ENCODE results near the gene BCAS3. TPM values are rescaled to one million over a fixed set of nuclear protein-coding genes. Genes with fewer than 3 reads are reported as not detected.

BCAS3 gene
- polyA plus RNA-seq, 3 donors = 10.3 to 19.1 (median 14.7) TPM

GRCh38 chr17:61331178-61331577 is 653.5 kb downstream of the BCAS3 start:
- WGBS (ENCODE audit: insufficient coverage) = 100% methylated on average over 1 of the region's 2 CpGs
- Histone ChIP-seq H3K27ac (ENCODE audit: low read depth in 1 of 2, low read length in 2 of 2) (no peak overlapping the region), H4K20me1 (ENCODE audit: insufficient read depth, low read length) (no peaks in the 10 kb centered on the region), H3K4me3 (replicated peaks in 1 of 3; ENCODE audit: low read depth in 2 of 3, low read length in 3 of 3) (no peak overlapping the region), H3K4me2 (replicated peaks; ENCODE audit: extremely low read depth, low read length, poor library complexity, severe bottlenecking) (no peak overlapping the region), H3K9me3 (replicated peaks in 1 of 2; ENCODE audit: control insufficient read depth in 1 of 2, insufficient read depth in 1 of 2, low read length in 2 of 2) (no peaks in the 10 kb centered on the region), H3K9ac (ENCODE audit: insufficient read depth, low read length, poor library complexity, severe bottlenecking) (no peak overlapping the region), H2AFZ (ENCODE audit: insufficient read depth, low read depth, low read length, poor library complexity, severe bottlenecking) (no peak overlapping the region), H3K79me2 (ENCODE audit: insufficient read depth, low read length) (no peaks in the 10 kb centered on the region), H3K4me1 (ENCODE audit: control insufficient read depth in 1 of 2, insufficient read depth in 2 of 2, low read length in 2 of 2) (no peaks in the 10 kb centered on the region), H3K27me3 (ENCODE audit: control insufficient read depth in 2 of 2, insufficient read depth in 2 of 2, low read length in 2 of 2) (no peaks in the 10 kb centered on the region), H3K36me3 (replicated peaks in 1 of 2; ENCODE audit: control insufficient read depth in 1 of 2, insufficient read depth in 2 of 2, low read length in 2 of 2) (no peaks in the 10 kb centered on the region)
- Mint-ChIP-seq H3K9me3 (no peaks in the 10 kb centered on the region), H3K36me3 (no peaks in the 10 kb centered on the region), H3K4me1 (peaks cover 3% of the 10 kb centered on the region), H3K4me3 (no peak overlapping the region), H3K27me3 (ENCODE audit: low read depth in 3 of 3) (peaks cover 0 to 2% (median 0%) of the 10 kb centered on the region in 3 donors), H3K27ac (no peak overlapping the region)
- intact Hi-C loops (cut with micrococcal nuclease) = no loop called here
- TF ChIP-seq, protein P1, sequence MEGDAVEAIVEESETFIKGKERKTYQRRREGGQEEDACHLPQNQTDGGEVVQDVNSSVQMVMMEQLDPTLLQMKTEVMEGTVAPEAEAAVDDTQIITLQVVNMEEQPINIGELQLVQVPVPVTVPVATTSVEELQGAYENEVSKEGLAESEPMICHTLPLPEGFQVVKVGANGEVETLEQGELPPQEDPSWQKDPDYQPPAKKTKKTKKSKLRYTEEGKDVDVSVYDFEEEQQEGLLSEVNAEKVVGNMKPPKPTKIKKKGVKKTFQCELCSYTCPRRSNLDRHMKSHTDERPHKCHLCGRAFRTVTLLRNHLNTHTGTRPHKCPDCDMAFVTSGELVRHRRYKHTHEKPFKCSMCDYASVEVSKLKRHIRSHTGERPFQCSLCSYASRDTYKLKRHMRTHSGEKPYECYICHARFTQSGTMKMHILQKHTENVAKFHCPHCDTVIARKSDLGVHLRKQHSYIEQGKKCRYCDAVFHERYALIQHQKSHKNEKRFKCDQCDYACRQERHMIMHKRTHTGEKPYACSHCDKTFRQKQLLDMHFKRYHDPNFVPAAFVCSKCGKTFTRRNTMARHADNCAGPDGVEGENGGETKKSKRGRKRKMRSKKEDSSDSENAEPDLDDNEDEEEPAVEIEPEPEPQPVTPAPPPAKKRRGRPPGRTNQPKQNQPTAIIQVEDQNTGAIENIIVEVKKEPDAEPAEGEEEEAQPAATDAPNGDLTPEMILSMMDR (IDR thresholded peaks at IDR 0.05) = no peak
- no peak for DNase-seq

- 97% methylated on average over 9 of the region's 9 CpGs for WGBS (ENCODE audit: insufficient coverage)
These were observed 654.2 kb downstream of the BCAS3 start for GRCh38 chr17:61331886-61332285.

More at GRCh38 chr17:61331886-61332285, 654.2 kb downstream of the BCAS3 start:
- Mint-ChIP-seq H3K36me3 (no peaks in the 10 kb centered on the region), H3K27me3 (ENCODE audit: low read depth in 3 of 3) (peaks cover 0 to 2% (median 0%) of the 10 kb centered on the region in 3 donors), H3K27ac (no peak overlapping the region), H3K9me3 (no peaks in the 10 kb centered on the region), H3K4me3 (no peak overlapping the region), H3K4me1 (peaks cover 3% of the 10 kb centered on the region)
- H3K9me3 ChIP-seq (replicated peaks in 1 of 2; ENCODE audit: control insufficient read depth in 1 of 2, insufficient read depth in 1 of 2, low read length in 2 of 2) = no peaks in the 10 kb centered on the region
- TF ChIP-seq, protein P1 (IDR thresholded peaks at IDR 0.05) = no peak
- H4K20me1 ChIP-seq (ENCODE audit: insufficient read depth, low read length) = no peaks in the 10 kb centered on the region
- H3K27me3 ChIP-seq (ENCODE audit: control insufficient read depth in 2 of 2, insufficient read depth in 2 of 2, low read length in 2 of 2) = no peaks in the 10 kb centered on the region
- DNase-seq = no peak
- H3K79me2 ChIP-seq (ENCODE audit: insufficient read depth, low read length) = no peaks in the 10 kb centered on the region
- H3K27ac ChIP-seq (ENCODE audit: low read depth in 1 of 2, low read length in 2 of 2) = no peak overlapping the region
- intact Hi-C loops (cut with micrococcal nuclease) = no loop called here
- H3K4me3 ChIP-seq (replicated peaks in 1 of 3; ENCODE audit: low read depth in 2 of 3, low read length in 3 of 3) = no peak overlapping the region
- H3K36me3 ChIP-seq (replicated peaks in 1 of 2; ENCODE audit: control insufficient read depth in 1 of 2, insufficient read depth in 2 of 2, low read length in 2 of 2) = no peaks in the 10 kb centered on the region
- H3K9ac ChIP-seq (ENCODE audit: insufficient read depth, low read length, poor library complexity, severe bottlenecking) = no peak overlapping the region
- H3K4me1 ChIP-seq (ENCODE audit: control insufficient read depth in 1 of 2, insufficient read depth in 2 of 2, low read length in 2 of 2) = no peaks in the 10 kb centered on the region
- no peak overlapping the region for H3K4me2 ChIP-seq (replicated peaks; ENCODE audit: extremely low read depth, low read length, poor library complexity, severe bottlenecking)
- no peak overlapping the region for H2AFZ ChIP-seq (ENCODE audit: insufficient read depth, low read depth, low read length, poor library complexity, severe bottlenecking)

Data from CD14-positive monocyte (primary cell).